Fibroblast of the aortic adventitia (primary cell): ENCODE measurements around the gene TEX36. TPM values are rescaled to one million over a fixed set of nuclear protein-coding genes. Genes with fewer than 3 reads are reported as not detected.
A peak's percentile ranks its signal among the peaks of the same experiment; 100 is the strongest.
"Not testable (repeated sequence)": the region's sequence is repeated elsewhere in the genome, so short reads cannot be mapped to it uniquely, and the experiment has no call there.

Experiments
- DNase-seq: peaks from one replicate; pipeline ENCODE4 v3.0.0-alpha.2; 2010; ENCODE audit warnings: low read depth
- H3K4me3 ChIP-seq: 2 replicates; pipeline ENCODE4 v1.5.1; 2011; ENCODE audit warnings: low read depth, mild to moderate bottlenecking, control low read depth, low read length, moderate library complexity
- total RNA-seq: library from RNA; depleted of rRNA; stranded (reverse); fragments of >200 nt; gene quantifications from 2 replicates; pipeline ENCODE4 v1.2.3, GENCODE V29; 2012; ENCODE audit warnings: low replicate concordance
- TF ChIP-seq, protein P1 (sequence below): IDR thresholded peaks from 2 replicates; pipeline ENCODE4 v1.5.1; 2011; ENCODE audit warnings: mild to moderate bottlenecking, low read length, control low read depth, inconsistent platforms; ENCODE audit not compliant: insufficient read depth

TEX36 gene
- total RNA-seq, 1 donor: 2.1 TPM

DNA sequence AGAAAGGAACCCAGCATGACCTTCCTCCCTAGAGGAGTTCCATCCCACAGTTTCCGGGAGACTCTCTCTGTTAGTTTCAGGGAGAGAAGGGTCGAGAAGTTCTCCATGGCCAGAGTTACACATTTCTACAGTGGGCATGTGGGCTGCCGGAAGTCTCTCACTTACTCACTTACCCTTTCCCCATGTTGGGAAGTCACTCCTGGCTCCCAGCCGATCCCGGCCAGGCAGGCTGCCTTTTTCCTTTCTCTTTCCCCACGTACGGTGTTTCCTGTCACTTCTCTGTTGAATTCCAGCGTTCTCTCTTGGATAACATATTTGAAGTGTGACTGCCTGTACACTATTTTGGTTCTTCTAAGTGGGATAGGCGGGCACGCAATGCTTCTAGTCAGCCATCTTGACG is 3.5 kb downstream of the TEX36 start:
- H3K4me3 ChIP-seq: no peak overlapping the region
- TF ChIP-seq, protein P1, sequence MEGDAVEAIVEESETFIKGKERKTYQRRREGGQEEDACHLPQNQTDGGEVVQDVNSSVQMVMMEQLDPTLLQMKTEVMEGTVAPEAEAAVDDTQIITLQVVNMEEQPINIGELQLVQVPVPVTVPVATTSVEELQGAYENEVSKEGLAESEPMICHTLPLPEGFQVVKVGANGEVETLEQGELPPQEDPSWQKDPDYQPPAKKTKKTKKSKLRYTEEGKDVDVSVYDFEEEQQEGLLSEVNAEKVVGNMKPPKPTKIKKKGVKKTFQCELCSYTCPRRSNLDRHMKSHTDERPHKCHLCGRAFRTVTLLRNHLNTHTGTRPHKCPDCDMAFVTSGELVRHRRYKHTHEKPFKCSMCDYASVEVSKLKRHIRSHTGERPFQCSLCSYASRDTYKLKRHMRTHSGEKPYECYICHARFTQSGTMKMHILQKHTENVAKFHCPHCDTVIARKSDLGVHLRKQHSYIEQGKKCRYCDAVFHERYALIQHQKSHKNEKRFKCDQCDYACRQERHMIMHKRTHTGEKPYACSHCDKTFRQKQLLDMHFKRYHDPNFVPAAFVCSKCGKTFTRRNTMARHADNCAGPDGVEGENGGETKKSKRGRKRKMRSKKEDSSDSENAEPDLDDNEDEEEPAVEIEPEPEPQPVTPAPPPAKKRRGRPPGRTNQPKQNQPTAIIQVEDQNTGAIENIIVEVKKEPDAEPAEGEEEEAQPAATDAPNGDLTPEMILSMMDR: no peak
- peak; percentile 19 for DNase-seq

DNA sequence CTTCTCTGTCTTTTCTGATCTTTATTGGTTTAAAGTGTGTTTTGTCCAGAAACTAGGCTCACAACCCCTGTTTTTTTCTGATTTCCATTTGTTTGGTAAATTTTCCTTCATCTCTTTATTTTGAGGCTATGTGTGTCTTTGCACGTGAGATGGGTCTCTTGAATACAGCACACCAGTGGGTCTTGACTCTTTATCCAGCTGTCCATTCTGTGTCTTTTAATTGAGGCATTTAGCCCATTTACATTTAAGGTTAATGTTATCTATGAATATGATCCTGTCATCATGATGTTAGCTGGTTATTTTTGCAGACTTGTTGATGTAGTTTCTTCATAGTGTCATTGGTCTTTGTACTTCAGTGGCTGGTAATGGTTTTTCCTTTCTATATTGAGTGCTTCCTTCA is 10.1 kb downstream of the TEX36 start:
- TF ChIP-seq, protein P1: no peak
- no peak for DNase-seq
- H3K4me3 ChIP-seq: no peak overlapping the region

DNA sequence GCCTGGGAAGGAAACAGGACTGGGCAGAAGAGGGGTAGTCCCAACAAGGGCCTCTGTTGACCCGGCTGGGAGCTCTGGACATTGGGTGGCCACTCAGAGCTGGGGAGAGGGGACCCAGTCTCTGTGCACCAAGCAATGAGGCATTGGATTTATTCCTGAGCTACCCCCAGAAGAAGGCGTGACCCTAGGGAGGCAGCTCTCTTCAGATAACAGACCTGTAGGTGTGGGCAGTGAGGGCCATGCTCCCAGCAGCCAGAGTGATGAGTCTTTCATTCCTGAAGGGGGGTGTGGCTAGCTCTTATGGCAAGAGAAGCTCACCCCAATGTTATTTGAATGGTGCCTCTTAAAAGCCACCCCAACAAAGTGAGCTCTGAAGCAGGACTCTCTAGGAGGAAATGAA is 20.4 kb downstream of the TEX36 start:
- no peak overlapping the region for H3K4me3 ChIP-seq
- peak; percentile 20 for DNase-seq
- TF ChIP-seq, protein P1: no peak

DNA sequence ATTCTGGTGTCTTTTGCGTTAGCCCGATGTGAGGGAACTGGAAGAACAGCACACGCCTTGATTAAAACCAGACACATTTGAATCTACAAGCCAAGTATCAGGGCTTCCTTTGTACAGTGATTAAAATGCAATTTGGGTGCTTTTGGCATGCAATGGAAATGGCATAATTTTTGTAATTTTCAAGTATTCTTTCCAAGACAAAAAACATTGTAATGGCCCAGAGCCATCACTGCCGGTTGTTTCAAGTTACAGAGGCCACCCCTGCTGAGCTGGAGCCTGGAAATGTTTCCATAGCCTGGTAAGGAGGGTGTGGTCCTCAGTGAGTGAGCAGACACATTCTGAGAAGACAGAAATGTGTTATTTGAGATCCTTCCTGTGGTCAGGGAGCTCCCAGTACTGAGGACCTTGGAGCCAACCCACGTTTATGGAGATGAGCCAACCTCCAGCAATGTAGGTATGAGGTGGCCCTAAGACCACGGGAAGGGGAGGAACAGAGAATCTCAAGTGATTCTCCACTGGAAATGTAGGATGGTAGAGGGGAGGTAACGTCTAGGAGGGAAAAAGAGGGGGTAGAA is 20.9 kb downstream of the TEX36 start:
- TF ChIP-seq, protein P1: no peak
- H3K4me3 ChIP-seq: no peak overlapping the region
- DNase-seq: peak; percentile 94

DNA sequence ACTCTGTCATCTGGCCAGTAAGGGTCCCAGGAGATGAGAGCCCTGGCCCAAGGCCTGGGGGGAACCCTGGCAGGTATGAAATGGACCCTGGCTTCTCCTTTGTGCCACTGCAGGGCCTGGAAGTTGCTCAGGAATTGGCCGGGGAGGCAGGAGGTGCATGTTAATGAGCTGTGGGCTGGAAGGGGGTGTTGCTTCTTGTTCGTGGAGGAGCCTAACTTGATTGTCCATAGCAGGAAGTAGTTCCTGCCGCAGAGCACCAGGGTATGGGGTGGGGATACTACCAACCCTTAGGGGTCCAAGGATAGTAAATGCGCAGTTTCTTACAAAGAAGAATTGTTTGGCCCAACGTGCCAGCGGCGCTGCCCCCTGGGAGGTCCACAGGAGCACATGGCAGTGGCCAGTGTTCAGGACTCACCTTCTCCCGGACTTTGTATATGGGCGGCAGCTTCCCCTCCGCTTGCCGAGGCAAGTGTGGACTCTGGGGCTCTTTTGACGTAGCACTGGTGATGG is 21.5 kb downstream of the TEX36 start:
- DNase-seq: no peak
- no peak overlapping the region for H3K4me3 ChIP-seq
- TF ChIP-seq, protein P1: no peak

DNA sequence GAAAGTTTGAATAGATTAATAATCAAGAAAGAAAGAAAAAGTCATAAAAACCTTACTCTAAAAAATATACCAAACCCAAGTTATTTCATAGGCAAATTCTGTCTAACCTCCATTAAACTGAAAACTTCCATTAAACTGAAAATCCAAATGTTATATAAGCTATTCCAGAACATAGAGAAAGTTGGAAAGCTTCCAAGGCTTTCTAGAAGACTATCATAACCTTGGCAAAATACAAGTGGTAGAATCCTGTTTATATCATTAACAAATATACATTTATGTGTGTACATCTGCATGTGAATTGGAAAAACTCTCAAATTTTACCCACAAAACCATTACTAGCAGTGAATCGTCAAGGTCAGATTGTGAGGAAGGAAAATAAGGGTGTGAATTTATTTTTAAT is 23.9 kb downstream of the TEX36 start:
- TF ChIP-seq, protein P1: no peak
- no peak for DNase-seq
- no peak overlapping the region for H3K4me3 ChIP-seq

DNA sequence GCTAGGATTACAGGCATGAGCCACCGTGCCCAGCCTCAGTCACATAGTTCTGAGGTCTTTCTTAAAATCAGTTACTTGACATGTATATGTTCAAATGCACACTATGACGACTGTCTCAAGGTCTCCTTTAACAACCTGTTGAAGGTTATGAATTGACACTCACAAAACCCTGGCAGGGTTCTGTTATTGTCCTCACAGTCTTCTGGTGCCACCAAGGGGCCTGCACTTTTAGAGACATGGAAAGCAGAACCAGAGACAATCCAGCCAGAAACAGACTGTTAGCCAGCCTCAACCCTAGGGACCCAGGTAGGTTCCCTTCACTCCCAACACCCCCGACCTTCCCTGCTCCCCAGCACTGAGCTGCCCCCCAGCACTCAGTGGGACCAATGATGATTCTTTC is 26.4 kb downstream of the TEX36 start:
- no peak for DNase-seq
- H3K4me3 ChIP-seq: no peak overlapping the region
- TF ChIP-seq, protein P1: no peak

DNA sequence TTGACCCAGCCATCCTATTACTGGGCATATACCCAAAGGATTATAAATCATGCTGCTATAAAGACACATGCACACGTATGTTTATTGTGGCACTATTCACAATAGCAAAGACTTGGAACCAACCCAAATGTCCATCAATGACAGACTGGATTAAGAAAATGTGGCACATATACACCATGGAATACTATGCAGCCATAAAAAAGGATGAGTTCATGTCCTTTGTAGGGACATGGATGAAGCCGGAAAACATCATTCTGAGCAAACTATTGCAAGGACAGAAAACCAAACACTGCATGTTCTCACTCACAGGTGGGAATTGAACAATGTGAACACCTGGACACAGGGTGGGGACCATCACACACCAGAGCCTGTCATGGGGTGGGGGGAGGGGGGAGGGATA is 29.9 kb downstream of the TEX36 start:
- not testable (repeated sequence) for DNase-seq, H3K4me3 ChIP-seq
